Left lobe of liver (tissue), 2 donors: ENCODE measurements around the gene GTPBP10. TPM values are rescaled to one million over a fixed set of nuclear protein-coding genes. Genes with fewer than 3 reads are reported as not detected.

Experiments
- ATAC-seq: fragments of 200-7000 bp; cut with Tn5 transposase; one replicate; pipeline ENCODE4 v1.9.1; 2020; ENCODE audit warnings: mild to moderate bottlenecking, moderate library complexity
- DNase-seq: peaks from one replicate; pipeline ENCODE4 v3.0.0-alpha.2; 2020; ENCODE audit warnings: low spot score
- total RNA-seq: library from RNA; stranded (reverse); gene quantifications from one replicate; pipeline ENCODE4 v1.2.1, GENCODE V29; 2021
- donor health status: DM: no; HTN: no; CAD: no; lungs with moderate emphysema.
- donor health status: DM: no; HTN: yes; CAD: no.

The GTPBP10 gene
- total RNA-seq, 1 donor from 2014 or later: 16.7 TPM

GRCh38 chr7:90430614-90431460 is 84.3 kb downstream of the GTPBP10 start:
- ATAC-seq: no peak
- DNase-seq: no peak

GRCh38 chr7:90432752-90433151 is 86.2 kb downstream of the GTPBP10 start:
- ATAC-seq (no peak), DNase-seq (no peak)

- no peak for ATAC-seq
These were observed 86.7 kb downstream of the GTPBP10 start for GRCh38 chr7:90433221-90433620.

More at GRCh38 chr7:90433221-90433620, 86.7 kb downstream of the GTPBP10 start:
- no peak for DNase-seq

Other genes starting within 250 kb of the GTPBP10 start
- gene STEAP1, start 192.2 kb upstream of the GTPBP10 start, total RNA-seq: 5.5 TPM
- 0.81 TPM for gene STEAP2, start 135.0 kb upstream of the GTPBP10 start, total RNA-seq
- 1.7 TPM for gene CFAP69, start 101.5 kb upstream of the GTPBP10 start, total RNA-seq
- not detected for gene FAM237B, start 25.4 kb upstream of the GTPBP10 start, total RNA-seq
- gene CLDN12, start 56.7 kb downstream of the GTPBP10 start, total RNA-seq: 34.2 TPM
- not detected for gene PTTG1IP2, start 122.9 kb downstream of the GTPBP10 start, total RNA-seq
- 21.6 TPM for gene CDK14, start 249.6 kb downstream of the GTPBP10 start, total RNA-seq